Stimulated activated CD8-positive, alpha-beta memory T cell treated with anti-CD3 and anti-CD28 coated beads, Interleukin-12 subunit alpha, Interleukin-12 subunit beta, amount 100 ng/mL, for 4 hours (primary cell): ENCODE data around the gene TTLL4.

ENCODE experiments used
- DNase-seq: peaks from one replicate; pipeline ENCODE4 v3.0.0-alpha.2; 2020; ENCODE audit warnings: low read depth

TTLL4 gene

GRCh38 chr2:218785103-218785502, 74.5 kb downstream of the TTLL4 start:
- no peak for DNase-seq

DNA sequence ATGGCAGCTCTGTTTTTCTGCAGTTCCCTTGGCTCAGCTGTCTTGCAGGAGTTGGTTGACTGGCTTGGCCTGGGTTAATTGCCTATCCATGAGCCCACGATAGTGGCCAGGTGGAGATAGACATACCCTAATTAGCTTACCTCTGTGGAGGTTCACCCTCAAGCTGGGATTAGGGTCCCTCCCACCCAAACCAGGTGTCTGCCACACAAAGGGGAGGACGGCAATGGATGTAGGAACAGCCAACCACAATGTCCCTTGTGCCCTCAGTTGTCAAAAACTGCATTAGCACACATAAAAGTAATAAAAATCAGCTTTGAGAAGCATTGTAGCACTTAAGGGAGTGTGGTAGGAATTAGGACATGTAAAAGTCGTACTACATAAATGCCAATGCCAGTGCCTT, 75.5 kb downstream of the TTLL4 start:
- no peak for DNase-seq

- no peak for DNase-seq
Observed at GRCh38 chr2:218788529-218789255, 78.1 kb downstream of the TTLL4 start.

DNA sequence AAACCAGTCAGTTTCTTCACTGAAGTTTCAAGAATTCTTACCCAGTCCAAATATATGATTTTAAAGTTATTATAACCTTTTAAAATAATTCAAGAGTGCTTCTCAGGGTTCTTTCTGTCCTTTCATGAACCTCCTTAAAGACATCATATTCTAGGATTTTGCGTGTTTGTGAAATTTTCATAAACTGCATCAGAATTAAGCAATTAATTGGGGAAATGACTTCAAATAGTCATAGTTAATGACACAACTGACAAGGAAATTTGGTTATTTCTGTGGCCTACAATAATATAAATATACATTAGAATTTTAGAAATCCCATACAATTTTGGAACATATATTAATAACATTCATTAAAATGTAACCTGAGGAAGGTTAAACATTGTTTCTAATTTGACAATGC, 81.8 kb downstream of the TTLL4 start:
- DNase-seq = no peak

DNA sequence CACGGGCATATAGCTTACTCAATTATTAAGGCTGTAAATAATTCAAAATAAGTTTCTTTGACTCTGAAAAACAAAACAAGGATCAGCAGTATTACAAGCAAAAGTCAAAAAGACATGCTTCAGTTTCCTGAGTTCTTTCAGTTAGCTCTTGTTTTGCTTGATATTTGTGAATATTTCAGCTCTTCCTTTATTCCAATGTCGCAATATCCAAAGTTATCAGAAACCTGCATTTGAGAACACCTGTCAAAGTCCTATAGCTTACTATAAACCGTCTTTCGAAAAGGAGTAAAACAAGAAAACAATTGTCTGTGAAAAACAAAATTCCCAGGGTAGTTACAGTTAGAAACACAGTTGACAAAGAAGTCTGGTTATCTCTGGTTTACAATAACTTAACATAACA, 86.1 kb downstream of the TTLL4 start:
- no peak for DNase-seq

DNA sequence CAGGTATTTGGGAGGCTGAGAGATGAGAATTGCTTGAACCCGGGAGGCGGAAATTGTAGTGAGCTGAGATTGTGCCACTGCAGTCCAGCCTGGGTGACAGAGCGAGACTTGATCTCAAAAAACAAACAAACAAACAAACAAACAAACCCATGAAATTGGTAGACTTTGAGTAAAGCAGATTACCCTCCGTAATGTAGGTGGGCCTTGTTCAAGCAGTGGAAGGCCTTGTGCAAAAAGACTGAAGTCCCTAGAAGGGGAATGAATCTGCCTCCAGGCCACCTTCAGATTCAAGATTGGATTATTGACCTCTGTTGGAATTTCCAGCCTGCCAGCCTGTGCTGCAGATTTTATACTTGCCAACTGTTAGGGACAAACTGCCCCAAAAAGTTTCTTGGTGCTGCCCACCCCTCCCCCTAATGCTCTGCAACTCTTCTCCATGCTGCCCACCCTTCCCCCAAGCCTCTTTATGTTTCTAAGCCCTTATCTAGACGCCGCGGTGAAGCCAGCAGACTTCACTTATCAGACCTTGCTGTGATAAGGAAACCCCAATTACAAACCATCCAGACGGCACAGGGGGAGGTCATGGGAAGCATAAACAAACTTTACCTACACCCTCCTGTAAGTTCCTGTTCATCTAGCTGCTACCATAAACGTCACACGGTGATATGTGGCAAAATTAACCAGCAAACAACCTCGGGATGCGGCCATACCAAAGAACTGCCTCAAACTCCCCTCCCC, 88.3 kb downstream of the TTLL4 start:
- no peak for DNase-seq

DNA sequence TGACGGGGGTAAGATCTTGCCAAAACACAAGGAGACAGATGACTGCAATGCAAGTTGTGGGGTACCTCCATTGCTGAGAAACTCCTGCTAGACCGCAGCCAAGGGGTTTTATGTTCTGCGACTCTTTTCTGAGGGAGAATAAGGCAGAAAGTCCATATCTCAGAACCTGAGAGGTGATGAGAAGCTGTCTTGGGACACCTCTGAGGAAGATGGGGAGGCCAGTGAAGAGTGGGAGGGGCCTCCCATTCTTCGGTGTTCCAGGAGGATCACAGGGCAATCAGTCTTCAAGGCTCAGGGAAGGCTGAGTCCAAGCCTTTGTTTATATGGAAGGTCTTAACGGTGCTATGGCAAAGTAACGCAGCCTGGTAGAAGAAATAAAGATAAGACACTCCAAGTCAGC, 89.4 kb downstream of the TTLL4 start:
- DNase-seq = no peak

- DNase-seq = no peak
Observed at GRCh38 chr2:218802386-218802994, 91.9 kb downstream of the TTLL4 start.

DNA sequence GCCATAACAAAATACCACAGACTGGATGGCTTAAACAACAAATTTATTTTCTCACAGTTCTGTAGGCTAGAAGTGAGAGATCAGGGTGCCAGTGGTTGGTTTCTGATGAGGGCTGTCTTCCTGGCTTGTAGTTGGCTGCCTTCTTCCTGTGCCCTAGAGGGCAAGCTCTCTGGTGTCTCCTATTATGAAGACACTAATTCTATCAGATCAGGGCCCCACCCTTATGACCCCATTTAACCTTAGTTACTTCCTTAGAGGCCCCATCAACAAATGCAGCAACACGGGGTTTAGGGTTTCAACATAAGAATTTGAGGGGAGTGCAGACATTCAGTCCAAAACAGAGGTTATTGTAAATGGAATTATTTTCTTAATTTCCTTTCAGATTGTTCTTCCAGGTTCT, 94.2 kb downstream of the TTLL4 start:
- DNase-seq = no peak
